RWPE1 (cell line): Measurements from ENCODE around the gene MAGI3.
"Not testable (repeated sequence)": the region's sequence is repeated elsewhere in the genome, so short reads cannot be mapped to it uniquely, and the experiment has no call there.

Source experiments
- CTCF ChIA-PET: fragments of 350-600 bp; sonication (Branson Sonifier 250); formaldehyde crosslinking; extraction: SDS; loops from one replicate; lab custom pipeline; 2021; lab: Yijun Ruan, JAX
- POLR2A ChIA-PET: fragments of 400-600 bp; formaldehyde crosslinking; extraction: SDS; loops from one replicate; lab custom pipeline; 2020; ENCODE audit warnings: antibody characterized with exemption; ENCODE audit not compliant: low non-redundant PET; lab: Yijun Ruan, JAX
- DNase-seq: peaks from one replicate; pipeline ENCODE4 v3.0.0; 2012; ENCODE audit warnings: low spot score
- H3K27ac ChIP-seq: fragments of 450-650 bp; 2 replicates; pipeline ENCODE4 v1.5.1; 2017
- TF ChIP-seq, protein P1 (sequence below): fragments of 450-650 bp; conservative IDR thresholded peaks from 2 replicates; pipeline ENCODE4 v1.5.1; 2017; ENCODE audit warnings: low read depth, mild to moderate bottlenecking

Gene MAGI3

GRCh38 chr1:113545210-113545609 lies 154.9 kb downstream of the MAGI3 start:
- CTCF ChIA-PET = no interaction called here

DNA sequence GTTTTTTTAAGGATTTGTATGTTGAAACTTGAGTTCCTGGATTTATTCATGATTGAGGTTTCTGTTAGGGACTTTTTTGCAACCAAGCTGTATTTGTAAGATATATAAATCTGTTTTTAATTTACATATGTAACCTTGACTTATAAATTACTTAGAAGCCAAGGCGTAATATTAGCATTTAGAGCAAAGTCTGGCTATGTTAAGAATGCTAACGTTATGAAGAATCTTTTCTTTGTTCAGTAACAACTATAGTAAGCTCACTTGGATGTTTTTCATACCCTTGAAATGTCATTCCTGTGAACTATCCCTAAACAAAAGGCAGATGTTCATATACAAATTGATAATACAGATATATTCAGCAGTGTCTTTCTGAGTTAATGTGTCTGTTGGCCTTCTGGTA lies 155.3 kb downstream of the MAGI3 start:
- TF ChIP-seq, protein P1, sequence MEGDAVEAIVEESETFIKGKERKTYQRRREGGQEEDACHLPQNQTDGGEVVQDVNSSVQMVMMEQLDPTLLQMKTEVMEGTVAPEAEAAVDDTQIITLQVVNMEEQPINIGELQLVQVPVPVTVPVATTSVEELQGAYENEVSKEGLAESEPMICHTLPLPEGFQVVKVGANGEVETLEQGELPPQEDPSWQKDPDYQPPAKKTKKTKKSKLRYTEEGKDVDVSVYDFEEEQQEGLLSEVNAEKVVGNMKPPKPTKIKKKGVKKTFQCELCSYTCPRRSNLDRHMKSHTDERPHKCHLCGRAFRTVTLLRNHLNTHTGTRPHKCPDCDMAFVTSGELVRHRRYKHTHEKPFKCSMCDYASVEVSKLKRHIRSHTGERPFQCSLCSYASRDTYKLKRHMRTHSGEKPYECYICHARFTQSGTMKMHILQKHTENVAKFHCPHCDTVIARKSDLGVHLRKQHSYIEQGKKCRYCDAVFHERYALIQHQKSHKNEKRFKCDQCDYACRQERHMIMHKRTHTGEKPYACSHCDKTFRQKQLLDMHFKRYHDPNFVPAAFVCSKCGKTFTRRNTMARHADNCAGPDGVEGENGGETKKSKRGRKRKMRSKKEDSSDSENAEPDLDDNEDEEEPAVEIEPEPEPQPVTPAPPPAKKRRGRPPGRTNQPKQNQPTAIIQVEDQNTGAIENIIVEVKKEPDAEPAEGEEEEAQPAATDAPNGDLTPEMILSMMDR = no peak
- H3K27ac ChIP-seq = no peak overlapping the region
- no peak for DNase-seq
- POLR2A ChIA-PET = no interaction called here
- CTCF ChIA-PET = no interaction called here

More at GRCh38 chr1:113545210-113545609, 154.9 kb downstream of the MAGI3 start:
- DNase-seq = peak; percentile 42
- TF ChIP-seq, protein P1 = no peak
- no peak overlapping the region for H3K27ac ChIP-seq
- POLR2A ChIA-PET = no interaction called here

- H3K27ac ChIP-seq = no peak overlapping the region
- DNase-seq = no peak
- CTCF ChIA-PET = no interaction called here
These were observed 161.4 kb downstream of the MAGI3 start for GRCh38 chr1:113551728-113552127.

DNA sequence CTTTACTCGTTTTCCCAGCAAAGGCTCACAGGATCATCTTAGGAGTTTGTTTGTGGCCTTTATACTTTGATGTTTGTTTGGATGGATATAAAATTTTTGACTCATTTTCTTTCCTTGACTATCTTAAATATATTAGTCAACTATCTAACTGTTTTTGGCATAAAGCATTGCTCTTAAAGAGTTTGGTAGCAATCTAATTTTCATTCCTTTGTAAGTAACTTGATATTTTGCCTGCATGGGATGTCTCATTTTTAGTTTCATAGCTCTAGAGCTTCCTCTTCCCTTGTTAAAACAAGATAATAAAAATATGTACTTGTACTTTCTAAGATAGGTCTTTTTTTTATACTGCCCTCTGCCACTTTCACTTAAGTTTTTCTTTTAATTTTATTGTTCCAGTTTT lies 161.9 kb downstream of the MAGI3 start:
- ChIA-PET POLR2A (no interaction called here), CTCF (interaction anchor here (0.7 kb wide), 1 partner anchor 173 kb away, joined by 3 read pairs; no protein-coding TSS in a partner anchor)
- TF ChIP-seq, protein P1 = no peak
- no peak for DNase-seq
- H3K27ac ChIP-seq = no peak overlapping the region

More at GRCh38 chr1:113551728-113552127, 161.4 kb downstream of the MAGI3 start:
- TF ChIP-seq, protein P1 = no peak
- POLR2A ChIA-PET = no interaction called here

GRCh38 chr1:113557187-113557586 lies 166.9 kb downstream of the MAGI3 start:
- ChIA-PET CTCF (no interaction called here), POLR2A (no interaction called here)
- no peak for DNase-seq

DNA sequence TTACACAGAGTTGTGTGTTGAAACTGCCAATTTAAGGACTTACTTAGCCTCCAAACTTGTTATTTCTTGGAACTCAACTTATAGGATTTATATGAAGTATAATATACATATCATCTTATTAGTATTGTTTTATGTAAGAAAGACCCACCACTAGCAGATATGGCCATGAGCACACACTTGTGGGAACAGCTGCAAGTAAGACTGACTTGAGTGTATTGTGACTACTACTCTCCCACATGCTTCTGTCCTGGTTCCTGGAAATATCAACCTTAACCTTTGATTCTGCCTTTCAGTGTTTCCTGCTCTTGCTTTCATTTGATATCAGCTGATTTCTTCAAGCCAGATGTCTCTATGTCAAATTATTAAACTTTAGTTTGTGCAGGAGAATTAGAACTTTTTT lies 175.3 kb downstream of the MAGI3 start:
- TF ChIP-seq, protein P1 = no peak
- DNase-seq = no peak
- no peak overlapping the region for H3K27ac ChIP-seq
- CTCF ChIA-PET = no interaction called here
- POLR2A ChIA-PET = no interaction called here

More at GRCh38 chr1:113557187-113557586, 166.9 kb downstream of the MAGI3 start:
- TF ChIP-seq, protein P1 = no peak
- no peak overlapping the region for H3K27ac ChIP-seq

DNA sequence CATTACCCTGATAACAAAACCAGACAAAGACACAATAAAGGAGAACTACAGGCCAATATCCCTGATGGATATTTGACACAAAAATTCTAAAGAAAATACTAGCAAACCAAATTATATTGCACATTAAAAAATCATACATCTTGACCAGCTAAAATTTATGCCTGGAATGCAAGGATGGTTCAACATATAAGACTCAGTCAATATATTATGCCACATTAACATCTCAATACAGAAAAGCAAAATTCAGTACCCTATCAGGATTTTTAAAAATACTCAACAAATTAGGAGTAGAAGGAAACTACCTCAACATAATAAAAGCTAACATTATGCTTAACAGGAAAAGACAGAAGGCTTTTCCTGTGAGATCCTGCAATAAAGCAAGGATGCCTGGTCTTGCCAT lies 177.1 kb downstream of the MAGI3 start:
- H3K27ac ChIP-seq = no peak overlapping the region
- ChIA-PET POLR2A (no interaction called here), CTCF (no interaction called here)
- TF ChIP-seq, protein P1 = no peak
- DNase-seq = no peak

GRCh38 chr1:113575744-113576260 lies 185.5 kb downstream of the MAGI3 start:
- CTCF ChIA-PET, POLR2A ChIA-PET, DNase-seq, H3K27ac ChIP-seq: not testable (repeated sequence)
